Kidney epithelial cell (primary cell): ENCODE measurements around the gene CFAP61. TPM values are rescaled to one million over a fixed set of nuclear protein-coding genes. Genes with fewer than 3 reads are reported as not detected.
"Not testable (repeated sequence)": the region's sequence is repeated elsewhere in the genome, so short reads cannot be mapped to it uniquely, and the experiment has no call there.

Experiments
- DNase-seq: peaks from one replicate; pipeline ENCODE4 v3.0.0-alpha.2; 2010; ENCODE audit warnings: low read depth
- H3K27me3 ChIP-seq: 2 replicates; pipeline ENCODE4 v1.6.0; 2011; ENCODE audit warnings: low read length; ENCODE audit not compliant: control insufficient read depth, insufficient read depth
- H3K36me3 ChIP-seq: 2 replicates; pipeline ENCODE4 v1.5.1; 2011; ENCODE audit warnings: low read length; ENCODE audit not compliant: control insufficient read depth, insufficient read depth
- H3K4me3 ChIP-seq: 2 replicates; pipeline ENCODE4 v1.5.1; 2011; ENCODE audit warnings: low read depth, mild to moderate bottlenecking, control low read depth, low read length
- CTCF ChIP-seq: IDR thresholded peaks from 2 replicates; pipeline ENCODE4 v1.5.1; 2011; ENCODE audit warnings: mild to moderate bottlenecking, moderate library complexity, low read length, control low read depth, inconsistent platforms; ENCODE audit not compliant: insufficient read depth, poor library complexity, severe bottlenecking
- total RNA-seq: library from RNA; depleted of rRNA; stranded (reverse); fragments of >200 nt; gene quantifications from 2 replicates; pipeline ENCODE4 v1.2.3, GENCODE V29; 2015

Gene CFAP61
- total RNA-seq, 1 donor from 2014 or later: not detected

DNA sequence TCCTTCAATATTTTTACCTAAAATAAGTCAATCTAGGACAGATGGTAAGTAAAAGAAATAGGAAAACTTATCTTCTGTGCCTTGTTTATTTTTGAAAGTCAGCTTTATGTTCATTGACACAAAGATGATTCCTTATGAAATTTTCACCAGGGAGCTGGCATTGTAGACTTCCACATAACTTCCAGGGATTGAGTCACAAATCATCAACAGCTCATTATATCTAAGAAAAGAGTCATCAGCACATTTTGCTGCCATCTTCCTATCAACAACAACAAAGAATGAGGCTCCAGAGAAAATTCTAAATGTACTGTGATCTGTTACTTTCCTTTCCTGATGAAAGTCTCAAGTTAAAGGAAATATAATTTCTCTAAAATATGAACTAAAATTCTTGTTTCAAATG, 48.5 kb downstream of the CFAP61 start:
- H3K27me3 ChIP-seq: no peaks in the 10 kb centered on the region
- DNase-seq: no peak
- H3K36me3 ChIP-seq: no peaks in the 10 kb centered on the region
- no peak overlapping the region for H3K4me3 ChIP-seq
- TF ChIP-seq CTCF: no peak

DNA sequence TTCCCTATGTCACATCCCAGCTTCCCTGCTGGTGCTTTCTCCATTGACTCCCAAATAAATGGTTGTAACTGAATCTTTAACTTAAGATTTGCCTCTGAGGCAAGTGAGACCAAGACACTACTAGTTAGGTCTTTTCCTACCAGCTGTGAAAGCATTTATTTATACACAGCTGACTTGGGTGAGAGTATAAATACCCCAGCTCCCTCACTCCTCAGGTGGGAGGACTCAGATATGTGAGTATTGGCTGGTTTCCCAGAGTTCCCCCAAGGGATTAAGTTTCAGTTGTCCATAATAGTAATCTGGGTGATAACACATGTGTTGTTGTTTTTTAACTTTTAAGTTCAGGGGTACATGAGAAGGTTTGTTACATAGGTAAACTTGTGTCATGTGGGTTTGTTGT, 49.8 kb downstream of the CFAP61 start:
- no peaks in the 10 kb centered on the region for H3K36me3 ChIP-seq
- no peak overlapping the region for H3K4me3 ChIP-seq
- H3K27me3 ChIP-seq: no peaks in the 10 kb centered on the region
- DNase-seq: no peak
- TF ChIP-seq CTCF: no peak

DNA sequence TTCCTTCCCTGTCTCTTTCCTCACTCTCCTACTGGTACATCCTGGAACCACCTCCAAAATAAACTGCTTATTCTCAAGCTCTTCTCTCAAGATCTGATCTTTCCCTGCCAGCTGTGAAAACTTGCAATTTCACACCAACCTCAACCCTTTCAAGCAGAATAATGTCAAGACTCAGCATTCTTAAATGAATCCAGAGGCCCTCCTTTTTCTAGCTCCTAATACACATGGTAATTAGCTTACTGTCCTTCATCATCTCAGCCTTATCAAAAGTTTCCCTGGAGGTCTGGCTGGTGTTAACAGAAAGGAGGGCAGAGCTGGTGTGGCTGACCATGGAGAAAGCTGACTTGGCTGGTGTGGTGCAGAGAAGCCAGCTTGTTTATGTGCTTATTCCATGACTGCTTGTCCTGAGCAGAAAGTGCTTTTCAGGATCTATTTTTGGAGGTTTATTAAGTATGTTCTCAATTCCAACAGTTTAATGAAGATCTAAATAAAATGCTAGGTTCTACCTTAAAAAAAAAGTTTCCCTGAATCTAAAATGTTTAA, 50.5 kb downstream of the CFAP61 start:
- Histone ChIP-seq H3K36me3 (no peaks in the 10 kb centered on the region), H3K27me3 (no peaks in the 10 kb centered on the region), H3K4me3 (no peak overlapping the region)
- no peak for DNase-seq
- TF ChIP-seq CTCF: no peak

- Histone ChIP-seq H3K36me3 (no peaks in the 10 kb centered on the region), H3K27me3 (no peaks in the 10 kb centered on the region), H3K4me3 (no peak overlapping the region)
- TF ChIP-seq CTCF: no peak
- DNase-seq: no peak
Measured at GRCh38 chr20:20103486-20103885, 51.2 kb downstream of the CFAP61 start.

DNA sequence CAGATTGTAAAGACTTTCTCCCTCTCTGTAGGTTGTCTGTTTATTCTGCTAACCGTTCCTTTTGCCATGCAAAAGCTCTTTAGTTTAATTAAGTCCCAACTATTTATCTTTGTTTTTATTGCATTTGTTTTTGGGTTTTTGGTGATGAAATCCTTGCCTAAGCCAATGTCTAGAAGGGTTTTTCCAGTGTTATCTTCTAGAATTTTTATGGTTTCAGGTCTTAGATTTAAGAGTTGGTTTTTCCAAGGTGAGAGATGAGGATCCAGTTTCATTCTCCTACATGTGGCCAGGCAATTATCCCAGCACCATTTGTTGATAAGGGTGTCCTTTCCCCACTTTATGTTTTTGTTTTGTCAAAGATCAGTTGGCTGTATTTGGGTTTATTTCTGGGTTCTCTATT, 70.9 kb downstream of the CFAP61 start:
- H3K36me3 ChIP-seq, H3K27me3 ChIP-seq: not testable (repeated sequence)

GRCh38 chr20:20130399-20130798, 78.1 kb downstream of the CFAP61 start:
- H3K36me3 ChIP-seq: no peaks in the 10 kb centered on the region
- DNase-seq: no peak
- H3K4me3 ChIP-seq: no peak overlapping the region
- TF ChIP-seq CTCF: peak; percentile 12
- no peaks in the 10 kb centered on the region for H3K27me3 ChIP-seq

More for the DNA sequence above, 70.9 kb downstream of the CFAP61 start:
- not testable (repeated sequence) for H3K4me3 ChIP-seq, DNase-seq
